ENCODE results near the gene BDH1. TPM values are rescaled to one million over a fixed set of nuclear protein-coding genes. Genes with fewer than 3 reads are reported as not detected.

BDH1 gene
- total RNA-seq, 4 donors from 2014 or later, result 120 to 269 (median 163) TPM

GRCh38 chr3:197583371-197583770 is 27.6 kb upstream of the BDH1 start:
- peaks cover 0 to 5% (median 0%) of the 10 kb centered on the region in 4 donors for H3K4me1 ChIP-seq
- no peak for DNase-seq
- H3K9me3 ChIP-seq, result no peaks in the 10 kb centered on the region
- no peaks in the 10 kb centered on the region for H3K36me3 ChIP-seq
- H3K27me3 ChIP-seq, result no peaks in the 10 kb centered on the region
- no peak overlapping the region for H3K4me3 ChIP-seq
- no peak overlapping the region for H3K27ac ChIP-seq
- TF ChIP-seq POLR2A (IDR thresholded peaks at IDR 0.05) (no peak), CTCF (IDR thresholded peaks at IDR 0.05) (no peak)

- no peaks in the 10 kb centered on the region for H3K27me3 ChIP-seq
- H3K4me1 ChIP-seq, result no peaks in the 10 kb centered on the region
- no peak overlapping the region for H3K27ac ChIP-seq
- DNase-seq, result no peak
- no peak overlapping the region for H3K4me3 ChIP-seq
- TF ChIP-seq CTCF (IDR thresholded peaks at IDR 0.05) (no peak), POLR2A (IDR thresholded peaks at IDR 0.05) (no peak)
- H3K9me3 ChIP-seq, result no peaks in the 10 kb centered on the region
- H3K36me3 ChIP-seq, result no peaks in the 10 kb centered on the region
Observed at GRCh38 chr3:197580253-197580691, 24.5 kb upstream of the BDH1 start.

DNA sequence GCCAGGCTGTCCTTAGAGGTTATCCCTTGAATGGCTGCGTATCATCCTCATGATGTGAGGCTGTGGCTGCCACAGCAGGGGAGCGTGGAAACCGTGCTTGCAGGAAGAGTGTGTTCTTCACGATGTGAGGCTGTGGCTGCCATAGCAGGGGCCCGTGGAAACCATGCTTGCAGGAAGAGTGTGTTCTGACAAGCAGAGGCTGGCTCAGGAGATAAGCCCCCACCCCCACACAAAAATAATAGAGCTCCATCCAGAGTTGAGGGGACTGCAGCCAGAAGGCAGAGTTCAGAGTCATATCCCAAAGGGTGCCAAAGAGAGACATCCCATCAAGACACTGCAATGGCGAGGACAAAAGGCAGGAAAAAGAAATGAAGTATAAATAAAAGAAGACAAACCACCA is 22.6 kb upstream of the BDH1 start:
- Histone ChIP-seq H3K36me3 (no peaks in the 10 kb centered on the region), H3K27me3 (no peaks in the 10 kb centered on the region), H3K4me3 (no peak overlapping the region), H3K27ac (no peak overlapping the region), H3K4me1 (no peaks in the 10 kb centered on the region), H3K9me3 (no peaks in the 10 kb centered on the region)
- no peak for DNase-seq
- no peak for TF ChIP-seq POLR2A (IDR thresholded peaks at IDR 0.05)
- TF ChIP-seq CTCF (IDR thresholded peaks at IDR 0.05), result no peak

DNA sequence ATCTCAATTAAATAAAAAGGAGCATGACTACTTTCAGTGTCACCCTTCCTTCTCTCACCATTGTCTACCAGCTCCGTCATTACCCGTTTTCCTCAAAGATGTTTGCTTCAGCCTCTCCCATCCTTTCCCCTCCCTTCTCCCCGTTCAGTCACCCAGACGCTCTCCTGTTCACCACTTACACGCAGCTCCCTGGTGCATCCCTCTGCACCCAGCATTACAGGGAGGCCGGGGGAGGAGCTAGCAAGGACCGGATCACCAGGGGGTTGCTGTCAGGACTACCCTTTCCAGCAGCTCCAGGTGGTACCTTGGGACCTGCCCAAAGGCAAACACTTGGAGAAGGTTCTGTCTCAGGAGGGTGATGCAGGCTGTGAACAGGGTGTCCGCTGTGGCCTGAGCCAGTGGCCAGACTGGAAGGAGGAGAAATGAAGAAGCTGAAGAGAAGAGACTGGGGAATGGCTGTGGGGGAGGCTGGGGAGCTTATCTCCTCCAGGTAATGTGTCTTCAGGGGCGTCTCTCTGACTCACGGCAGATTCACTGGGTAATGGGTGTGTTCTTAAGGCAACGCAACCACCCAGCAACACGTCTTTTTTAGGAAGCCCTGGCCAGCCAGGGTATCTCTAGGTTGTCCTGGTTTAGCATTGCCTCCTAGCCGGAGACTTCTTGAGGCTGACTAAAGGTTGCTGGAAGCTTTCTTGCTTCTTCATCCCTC is 21.8 kb upstream of the BDH1 start:
- no peak overlapping the region for H3K4me3 ChIP-seq
- H3K9me3 ChIP-seq, result no peaks in the 10 kb centered on the region
- DNase-seq, result no peak
- TF ChIP-seq CTCF (IDR thresholded peaks at IDR 0.05) (no peak), POLR2A (IDR thresholded peaks at IDR 0.05) (no peak)
- H3K27me3 ChIP-seq, result no peaks in the 10 kb centered on the region
- H3K27ac ChIP-seq, result no peak overlapping the region
- H3K36me3 ChIP-seq, result no peaks in the 10 kb centered on the region
- no peaks in the 10 kb centered on the region for H3K4me1 ChIP-seq

DNA sequence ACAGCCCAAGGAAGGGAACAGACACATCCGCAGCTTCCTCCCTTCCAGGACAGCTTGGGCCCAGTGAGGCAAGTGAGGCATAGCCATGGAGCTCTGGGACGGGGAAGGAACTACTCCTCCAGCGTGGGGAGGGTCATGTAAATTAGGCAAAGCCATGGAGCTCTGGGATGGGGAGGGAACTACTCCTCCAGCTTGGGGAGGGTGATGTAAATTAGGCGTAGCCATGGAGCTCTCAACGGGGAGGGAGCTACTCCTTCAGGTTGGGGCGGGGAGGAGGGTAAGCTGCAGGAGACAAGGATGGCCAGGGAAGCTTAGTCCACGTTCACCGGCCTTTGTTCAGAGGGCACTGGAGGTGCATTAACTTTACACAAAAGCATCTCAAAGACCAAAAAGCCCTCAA is 21.1 kb upstream of the BDH1 start:
- no peaks in the 10 kb centered on the region for H3K9me3 ChIP-seq
- no peak overlapping the region for H3K27ac ChIP-seq
- TF ChIP-seq POLR2A (IDR thresholded peaks at IDR 0.05) (no peak), CTCF (IDR thresholded peaks at IDR 0.05) (no peak)
- H3K36me3 ChIP-seq, result no peaks in the 10 kb centered on the region
- no peak for DNase-seq
- H3K4me3 ChIP-seq, result no peak overlapping the region
- no peaks in the 10 kb centered on the region for H3K4me1 ChIP-seq
- no peaks in the 10 kb centered on the region for H3K27me3 ChIP-seq

Measured in Peyer's patch (tissue), 4 donors.